HEK293 (cell line): Measurements from ENCODE around the gene CCDC87.

Source experiments
- CTCF ChIA-PET: fragments of 350-600 bp; formaldehyde crosslinking; extraction: SDS; loops from one replicate; lab custom pipeline; 2021; ENCODE audit warnings: antibody characterized with exemption; lab: Yijun Ruan, JAX
- POLR2A ChIA-PET: fragments of 300-600 bp; formaldehyde crosslinking; extraction: SDS; loops from one replicate; lab custom pipeline; 2020; ENCODE audit warnings: antibody characterized with exemption, inconsistent platforms; lab: Yijun Ruan, JAX
- H3K27ac ChIP-seq: fragments of 200-500 bp; sonication (Bioruptor generic); 2 replicates; pipeline ENCODE4 v1.5.1; 2014; ENCODE audit warnings: low read depth, low read length, control low read depth, inconsistent platforms; ENCODE audit errors: extremely low read depth
- H3K36me3 ChIP-seq, 2 experiments: fragments of 200-500 bp in 1 of 2; sonication (Bioruptor generic) in 1 of 2; 1 replicate in 1 of 2; 2 replicates in 1 of 2; pipeline ENCODE4 v1.5.1; 2014 to 2017; ENCODE audit warnings: inconsistent platforms in 2 of 2, low read length in 2 of 2; ENCODE audit not compliant: control insufficient read depth in 2 of 2, insufficient read depth in 1 of 2
- H3K4me1 ChIP-seq: fragments of 200-500 bp; sonication (Bioruptor generic); 2 replicates; pipeline ENCODE4 v1.5.1; 2014; ENCODE audit warnings: mild to moderate bottlenecking, low read length, inconsistent platforms; ENCODE audit not compliant: control insufficient read depth, insufficient read depth
- H3K4me3 ChIP-seq: 2 replicates; pipeline ENCODE4 v1.5.1; 2011; ENCODE audit warnings: low read depth, mild to moderate bottlenecking, control low read depth, low read length, moderate library complexity
- H3K9me3 ChIP-seq: fragments of 200-500 bp; sonication (Bioruptor generic); 2 replicates; pipeline ENCODE4 v1.5.1; 2014; ENCODE audit warnings: low read depth, low read length, inconsistent platforms; ENCODE audit not compliant: control insufficient read depth, insufficient read depth
- AEBP2 ChIP-seq: fragments of 450-650 bp; formaldehyde crosslinking; IDR thresholded peaks from 2 replicates; pipeline ENCODE4 v1.5.1; 2016; ENCODE audit warnings: missing biosample characterization, missing genetic modification characterization, borderline replicate concordance
- CTCF ChIP-seq: fragments of 450-650 bp; formaldehyde crosslinking; IDR thresholded peaks from 2 replicates; pipeline ENCODE4 v1.5.1; 2016; ENCODE audit warnings: missing biosample characterization, missing genetic modification characterization
- IKZF3 ChIP-seq: fragments of 450-650 bp; IDR thresholded peaks from 2 replicates; pipeline ENCODE4 v1.5.0; 2018; ENCODE audit warnings: missing biosample characterization, mild to moderate bottlenecking, missing genetic modification characterization, moderate library complexity
- ZBTB1 ChIP-seq: fragments of 450-650 bp; formaldehyde crosslinking; IDR thresholded peaks from 2 replicates; pipeline ENCODE4 v1.5.1; 2016; ENCODE audit warnings: missing biosample characterization, missing genetic modification characterization
- ZBTB11 ChIP-seq: fragments of 450-650 bp; formaldehyde crosslinking; conservative IDR thresholded peaks from 2 replicates; pipeline ENCODE4 v1.5.1; 2016; ENCODE audit warnings: low read depth, missing biosample characterization, missing genetic modification characterization
- ZBTB17 ChIP-seq: fragments of 450-650 bp; formaldehyde crosslinking; IDR thresholded peaks from 2 replicates; pipeline ENCODE4 v1.5.1; 2016; ENCODE audit warnings: missing biosample characterization, missing genetic modification characterization
- ZFP69B ChIP-seq: fragments of 450-650 bp; formaldehyde crosslinking; IDR thresholded peaks from 2 replicates; pipeline ENCODE4 v1.5.1; 2016; ENCODE audit warnings: missing biosample characterization, missing genetic modification characterization
- ZIC2 ChIP-seq: fragments of 450-650 bp; formaldehyde crosslinking; IDR thresholded peaks from 2 replicates; pipeline ENCODE4 v1.5.1; 2016; ENCODE audit warnings: missing biosample characterization, missing genetic modification characterization
- ZNF155 ChIP-seq: fragments of 450-650 bp; formaldehyde crosslinking; IDR thresholded peaks from 2 replicates; pipeline ENCODE4 v1.5.1; 2016; ENCODE audit warnings: missing biosample characterization, missing genetic modification characterization
- ZNF2 ChIP-seq: fragments of 450-650 bp; formaldehyde crosslinking; IDR thresholded peaks from 2 replicates; pipeline ENCODE4 v1.5.1; 2016; ENCODE audit warnings: missing biosample characterization, missing genetic modification characterization
- ZNF24 ChIP-seq: fragments of 450-650 bp; formaldehyde crosslinking; IDR thresholded peaks from 2 replicates; pipeline ENCODE4 v1.5.1; 2016; ENCODE audit warnings: missing biosample characterization, missing genetic modification characterization
- ZNF433 ChIP-seq: fragments of 450-650 bp; formaldehyde crosslinking; IDR thresholded peaks from 2 replicates; pipeline ENCODE4 v1.5.1; 2016; ENCODE audit warnings: missing biosample characterization, missing genetic modification characterization, low read depth
- ZNF501 ChIP-seq: fragments of 450-650 bp; formaldehyde crosslinking; IDR thresholded peaks from 2 replicates; pipeline ENCODE4 v1.5.1; 2016; ENCODE audit warnings: missing biosample characterization, missing genetic modification characterization
- ZNF513 ChIP-seq: fragments of 450-650 bp; IDR thresholded peaks from 2 replicates; pipeline ENCODE4 v1.5.1; 2018; ENCODE audit warnings: missing biosample characterization, missing genetic modification characterization
- ZNF571 ChIP-seq: fragments of 450-650 bp; formaldehyde crosslinking; IDR thresholded peaks from 2 replicates; pipeline ENCODE4 v1.5.0; 2017; ENCODE audit warnings: missing biosample characterization, missing genetic modification characterization
- ZNF621 ChIP-seq: fragments of 450-650 bp; formaldehyde crosslinking; IDR thresholded peaks from 2 replicates; pipeline ENCODE4 v1.5.1; 2017; ENCODE audit warnings: missing biosample characterization, missing genetic modification characterization
- ZNF791 ChIP-seq: fragments of 450-650 bp; formaldehyde crosslinking; IDR thresholded peaks from 2 replicates; pipeline ENCODE4 v1.5.1; 2016; ENCODE audit warnings: missing biosample characterization, missing genetic modification characterization

The CCDC87 gene

GRCh38 chr11:66562275-66562674, 30.6 kb downstream of the CCDC87 start:
- Histone ChIP-seq H3K4me3 (no peak overlapping the region), H3K4me1 (no peaks in the 10 kb centered on the region), H3K27ac (no peak overlapping the region), H3K36me3 (no peaks in the 10 kb centered on the region), H3K9me3 (no peaks in the 10 kb centered on the region)
- TF ChIP-seq AEBP2 (tag by site-specific recombination) (no peak), ZNF791 (tag by site-specific recombination) (no peak), ZNF513 (tag by site-specific recombination) (no peak), ZBTB1 (no peak), ZBTB17 (no peak), ZNF24 (tag by site-specific recombination) (no peak), ZIC2 (no peak), ZBTB11 (tag by site-specific recombination) (no peak), ZNF501 (tag by site-specific recombination) (no peak), ZNF2 (tag by site-specific recombination) (no peak)
- CTCF ChIA-PET: interaction anchor here (0.6 to 1.0 kb wide), 2 partner anchors 16 to 18 kb away, joined by 3 to 4 read pairs; partner anchors contain the start of gene ZDHHC24
- POLR2A ChIA-PET: interaction anchor here (2.3 kb wide), 1 partner anchor 16 kb away, joined by 9 read pairs; the partner anchor contains the start of genes ACTN3 and ZDHHC24

- no peak for TF ChIP-seq ZNF433 (tag by site-specific recombination)
- TF ChIP-seq ZNF155 (tag by site-specific recombination): no peak
- TF ChIP-seq IKZF3 (tag by site-specific recombination): no peak
- TF ChIP-seq ZNF571 (tag by site-specific recombination): no peak
- TF ChIP-seq ZFP69B (tag by site-specific recombination): no peak
- TF ChIP-seq ZNF621 (tag by site-specific recombination): no peak
- TF ChIP-seq CTCF (tag by site-specific recombination): no peak
- TF ChIP-seq, all 188 proteins: peak for 0
- H3K4me1 ChIP-seq: no peaks in the 10 kb centered on the region
- CTCF ChIA-PET: no interaction called here
- no peaks in the 10 kb centered on the region for H3K9me3 ChIP-seq
- no peak overlapping the region for H3K4me3 ChIP-seq
- H3K36me3 ChIP-seq: no peaks in the 10 kb centered on the region
- POLR2A ChIA-PET: interaction anchor here (2.3 kb wide), 1 partner anchor 16 kb away, joined by 9 read pairs; the partner anchor contains the start of genes ACTN3 and ZDHHC24
- no peak overlapping the region for H3K27ac ChIP-seq
These were observed 31.0 kb downstream of the CCDC87 start for GRCh38 chr11:66561975-66562248.
